WTC11 (cell line): ENCODE results near the gene CGB7. TPM values are rescaled to one million over a fixed set of nuclear protein-coding genes. Genes with fewer than 3 reads are reported as not detected.
"Not testable (repeated sequence)": the region's sequence is repeated elsewhere in the genome, so short reads cannot be mapped to it uniquely, and the experiment has no call there.

Source experiments
- ATAC-seq: fragments of 200-7000 bp; cut with Tn5 transposase; 2 replicates; pipeline ENCODE4 v1.10.0; 2021; ENCODE audit warnings: mild to moderate bottlenecking, moderate library complexity
- CTCF ChIA-PET: fragments of 300-600 bp; sonication (Branson Sonifier 250); formaldehyde crosslinking; loops from one replicate; lab custom pipeline; 2021; ENCODE audit warnings: antibody characterized with exemption; lab: Charles Lee
- POLR2A ChIA-PET: fragments of 350-600 bp; sonication (Branson Sonifier 250); formaldehyde crosslinking; loops from one replicate; lab custom pipeline; 2021; ENCODE audit warnings: antibody characterized with exemption; lab: Charles Lee
- DNase-seq: peaks from one replicate; pipeline ENCODE4 v3.0.0; 2021; ENCODE audit warnings: low spot score
- H3K27ac Mint-ChIP-seq: 2 replicates; pipeline ENCODE4 v1.8.0; 2021; ENCODE audit warnings: mixed read lengths
- H3K27me3 Mint-ChIP-seq: 2 replicates; pipeline ENCODE4 v1.8.0; 2021; ENCODE audit warnings: low read depth, mild to moderate bottlenecking, moderate library complexity, mixed read lengths
- H3K36me3 Mint-ChIP-seq: 2 replicates; pipeline ENCODE4 v1.8.0; 2021; ENCODE audit warnings: mixed read lengths
- H3K4me1 Mint-ChIP-seq: 2 replicates; pipeline ENCODE4 v1.8.0; 2022; ENCODE audit warnings: mixed read lengths
- H3K4me3 Mint-ChIP-seq: 2 replicates; pipeline ENCODE4 v1.8.0; 2021; ENCODE audit warnings: mild to moderate bottlenecking, moderate library complexity, mixed read lengths
- H3K9me3 Mint-ChIP-seq: 2 replicates; pipeline ENCODE4 v1.8.0; 2021; ENCODE audit warnings: mixed read lengths
- ATF6 ChIP-seq: sonication (generic); formaldehyde crosslinking; IDR thresholded peaks from 2 replicates; pipeline ENCODE4 v1.8.1; 2023; ENCODE audit warnings: mild to moderate bottlenecking, missing genetic modification reagents
- FOXP4 ChIP-seq: sonication (generic); formaldehyde crosslinking; IDR thresholded peaks from 2 replicates; pipeline ENCODE4 v1.8.0; 2022; ENCODE audit warnings: mild to moderate bottlenecking, missing genetic modification reagents
- ZNF121 ChIP-seq: sonication (generic); formaldehyde crosslinking; IDR thresholded peaks from 2 replicates; pipeline ENCODE4 v1.8.0; 2023; ENCODE audit warnings: missing genetic modification reagents
- ZNF425 ChIP-seq: fragments of 250-450 bp; sonication (Bioruptor Pico); conservative IDR thresholded peaks from 2 replicates; pipeline ENCODE4 v1.9.0; 2021; ENCODE audit warnings: mild to moderate bottlenecking
- ZSCAN18 ChIP-seq: fragments of 250-450 bp; sonication (Bioruptor Pico); IDR thresholded peaks from 2 replicates; pipeline ENCODE4 v2.1.2; 2022; ENCODE audit warnings: mild to moderate bottlenecking, moderate library complexity
- total RNA-seq: library from RNA; stranded (reverse); gene quantifications from 3 replicates; pipeline ENCODE4 v1.2.3, GENCODE V29; 2021

The CGB7 gene
- total RNA-seq, 1 experiment from 2014 or later = 1.6 TPM

- H3K36me3 Mint-ChIP-seq, DNase-seq, H3K27ac Mint-ChIP-seq, CTCF ChIA-PET, POLR2A ChIA-PET, H3K9me3 Mint-ChIP-seq, H3K4me1 Mint-ChIP-seq, ATAC-seq, H3K4me3 Mint-ChIP-seq: not testable (repeated sequence)
- H3K27me3 Mint-ChIP-seq = peaks cover 45% of the 10 kb centered on the region
Observed at GRCh38 chr19:49025088-49025487, 32.5 kb downstream of the CGB7 start.

GRCh38 chr19:49024233-49024632, 33.3 kb downstream of the CGB7 start, which contains the start of gene CGB3:
Gene CGB3 (minus strand): TSS chr19:49024333. CDS start chr19:49023971, 362 bp downstream.
- H3K9me3 Mint-ChIP-seq, DNase-seq, CTCF ChIA-PET, H3K4me3 Mint-ChIP-seq, POLR2A ChIA-PET, H3K36me3 Mint-ChIP-seq, H3K27ac Mint-ChIP-seq, ATAC-seq: not testable (repeated sequence)
- H3K27me3 Mint-ChIP-seq = peaks cover 44% of the 10 kb centered on the region
- H3K4me1 Mint-ChIP-seq = peaks cover 14% of the 10 kb centered on the region

- POLR2A ChIA-PET = no interaction called here
- CTCF ChIA-PET = interaction anchor here (1.3 to 6.5 kb wide), 4 partner anchors 9 to 29 kb away, joined by 4 to 78 read pairs (median 42); partner anchors contain the start of genes GYS1 and RUVBL2
- Mint-ChIP-seq H3K9me3 (no peaks in the 10 kb centered on the region), H3K4me3 (no peak overlapping the region), H3K27me3 (peaks cover 55% of the 10 kb centered on the region), H3K27ac (no peak overlapping the region), H3K4me1 (peaks cover 23% of the 10 kb centered on the region), H3K36me3 (no peaks in the 10 kb centered on the region)
- no peak for TF ChIP-seq ZNF121 (CRISPR knock-in tag)
- no peak for TF ChIP-seq ATF6 (CRISPR knock-in tag)
- no peak for ATAC-seq
- no peak for DNase-seq
Observed at GRCh38 chr19:49022116-49022515, 35.4 kb downstream of the CGB7 start.

- no peak for ATAC-seq
- ChIA-PET POLR2A (no interaction called here), CTCF (interaction anchor here (0.5 to 6.5 kb wide), 11 partner anchors 10 to 458 kb away, joined by 3 to 78 read pairs (median 20); partner anchors contain the start of genes CGB2, CGB7, GYS1 and RUVBL2)
- TF ChIP-seq ZSCAN18 (CRISPR knock-in tag) (no peak), ZNF425 (no peak), FOXP4 (no peak)
- Mint-ChIP-seq H3K4me1 (peaks cover 23% of the 10 kb centered on the region), H3K4me3 (no peak overlapping the region), H3K36me3 (no peaks in the 10 kb centered on the region), H3K9me3 (no peaks in the 10 kb centered on the region), H3K27me3 (peaks cover 55% of the 10 kb centered on the region), H3K27ac (no peak overlapping the region)
- DNase-seq = no peak
Observed at GRCh38 chr19:49020931-49021895, 36.3 kb downstream of the CGB7 start.
